ENCODE data around the gene FNDC8.
"Not testable (repeated sequence)": the region's sequence is repeated elsewhere in the genome, so short reads cannot be mapped to it uniquely, and the experiment has no call there.

FNDC8 gene

DNA sequence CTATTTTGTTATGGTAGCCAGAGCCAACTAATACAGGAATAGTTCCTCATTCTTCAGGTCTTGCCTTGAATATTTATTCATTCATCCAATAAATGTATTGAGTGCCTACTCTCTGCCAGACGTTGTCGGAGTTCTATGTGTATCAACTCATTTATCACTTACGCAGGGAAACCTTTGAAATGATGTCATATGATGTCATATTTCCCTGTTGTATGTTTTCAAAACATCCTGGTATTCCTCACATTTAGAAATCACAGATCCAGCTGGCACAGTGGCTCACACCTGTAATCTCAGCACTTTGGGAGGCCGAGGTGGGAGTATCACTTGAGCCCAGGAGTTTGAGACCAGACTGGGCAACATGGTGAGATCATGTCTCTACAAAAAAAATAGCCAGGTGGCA lies 23.4 kb downstream of the FNDC8 start:
- no peak for DNase-seq (ENCODE audit: low read depth)

DNA sequence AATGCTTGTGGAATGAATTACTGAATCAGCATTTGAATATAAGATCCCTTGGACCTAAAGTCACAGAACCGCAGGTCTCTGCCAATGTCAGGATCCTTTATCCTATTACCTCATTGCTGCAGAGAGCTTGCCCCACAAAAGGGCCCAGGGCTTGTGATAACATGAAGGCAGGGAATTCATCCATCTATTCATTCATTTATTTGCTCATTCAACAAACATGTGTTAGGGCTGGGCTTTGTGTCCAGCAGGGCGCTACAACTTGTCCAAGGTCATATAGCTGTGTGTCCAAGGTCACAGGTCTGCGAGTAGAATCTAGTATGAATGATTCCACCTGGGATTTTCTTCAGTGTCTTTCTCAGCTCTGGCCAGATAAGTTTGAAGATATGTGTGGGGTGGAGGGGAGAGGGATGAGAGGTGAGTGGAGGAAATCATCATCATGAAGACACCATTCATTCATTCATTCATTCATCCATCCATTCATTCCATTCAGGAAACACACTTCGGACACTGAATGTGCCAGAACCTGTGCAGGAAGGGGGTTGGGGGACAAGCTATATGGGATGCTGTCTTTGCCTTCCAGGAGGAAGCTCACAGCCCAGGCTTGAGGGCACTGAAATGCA lies 24.9 kb downstream of the FNDC8 start:
- no peak for DNase-seq (ENCODE audit: low read depth)

DNA sequence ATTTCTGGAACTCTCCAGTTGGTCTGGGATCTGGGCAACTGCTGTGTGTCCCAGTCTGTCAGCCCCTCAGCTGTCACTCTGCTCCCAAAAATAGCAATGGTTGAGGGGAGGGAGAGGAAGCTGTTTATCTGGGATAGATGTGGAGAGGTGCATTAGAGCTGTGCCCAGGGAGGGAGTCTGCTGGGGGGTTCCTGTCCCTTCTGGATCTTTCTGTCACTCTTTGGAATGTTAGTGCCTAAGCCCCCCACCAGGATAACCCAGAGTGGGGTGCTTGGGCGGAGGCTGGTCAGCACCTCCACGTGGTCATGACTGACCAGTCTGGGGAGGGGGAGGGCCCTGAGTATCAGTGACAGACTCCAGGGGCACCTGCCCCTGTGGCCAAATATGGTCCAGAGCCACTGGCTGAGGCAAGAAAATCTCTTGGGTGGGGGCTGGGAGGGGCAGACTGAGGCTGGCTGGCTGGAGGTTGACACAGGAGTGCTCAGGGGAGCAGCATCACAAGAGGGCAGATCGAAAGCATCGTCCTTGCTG lies 26.0 kb downstream of the FNDC8 start, which contains the start of gene UNC45B:
Gene UNC45B (plus strand): TSS at position 443 of the 531 bp plus-strand sequence. CDS start 447 bp downstream, outside the sequence.
- DNase-seq (ENCODE audit: low read depth), result no peak

DNA sequence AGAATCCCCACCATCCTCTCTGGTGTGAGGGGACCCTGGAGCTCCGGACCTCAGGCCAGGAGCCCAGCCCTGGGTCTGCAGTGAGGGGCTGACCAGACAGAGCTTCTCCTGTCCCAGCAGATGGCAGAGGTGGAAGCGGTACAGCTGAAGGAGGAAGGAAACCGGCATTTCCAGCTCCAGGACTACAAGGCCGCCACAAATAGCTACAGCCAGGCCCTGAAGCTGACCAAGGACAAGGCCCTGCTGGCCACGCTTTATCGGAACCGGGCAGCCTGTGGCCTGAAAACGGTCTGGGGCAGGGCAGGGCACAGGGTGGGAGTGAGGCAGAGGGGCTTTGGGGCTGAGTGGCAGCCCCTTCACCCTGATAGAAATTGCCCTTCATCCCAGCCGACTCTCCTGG lies 26.7 kb downstream of the FNDC8 start:
- DNase-seq (ENCODE audit: low read depth), result no peak

DNA sequence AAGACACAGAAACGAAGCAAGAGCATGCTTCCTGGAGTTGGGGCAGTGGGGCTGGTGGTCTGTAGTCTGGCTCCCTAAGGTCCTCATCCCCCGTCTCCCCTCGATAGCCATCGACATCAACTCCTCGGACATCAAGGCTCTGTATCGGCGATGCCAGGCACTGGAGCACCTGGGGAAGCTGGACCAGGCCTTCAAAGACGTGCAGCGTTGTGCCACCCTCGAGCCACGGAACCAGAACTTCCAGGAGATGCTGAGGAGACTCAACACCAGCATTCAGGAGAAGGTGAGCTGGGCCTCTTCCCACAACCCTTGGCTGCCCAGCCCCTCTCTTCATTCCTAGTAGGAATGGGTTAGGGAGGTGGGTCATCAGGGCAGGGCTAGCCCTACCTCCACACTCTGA lies 28.5 kb downstream of the FNDC8 start:
- no peak for DNase-seq (ENCODE audit: low read depth)

DNA sequence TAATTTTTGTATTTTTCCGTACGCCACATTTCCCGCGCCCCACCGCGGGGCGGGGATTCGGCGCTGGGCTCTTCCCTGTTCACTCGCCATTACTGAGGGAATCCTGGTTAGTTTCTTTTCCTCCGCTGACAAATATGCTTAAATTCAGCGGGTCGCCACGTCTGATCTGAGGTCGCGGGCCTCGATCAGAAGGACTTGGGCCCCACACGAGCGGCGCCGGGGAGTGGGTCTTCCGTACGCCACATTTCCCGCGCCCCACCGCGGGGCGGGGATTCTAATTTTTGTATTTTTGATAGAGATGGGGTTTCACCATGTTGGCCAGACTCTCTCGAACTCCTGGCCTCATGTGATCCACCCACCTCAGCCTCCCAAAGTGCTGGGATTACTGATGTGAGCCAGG lies 29.7 kb downstream of the FNDC8 start:
- not testable (repeated sequence) for DNase-seq (ENCODE audit: low read depth)

DNA sequence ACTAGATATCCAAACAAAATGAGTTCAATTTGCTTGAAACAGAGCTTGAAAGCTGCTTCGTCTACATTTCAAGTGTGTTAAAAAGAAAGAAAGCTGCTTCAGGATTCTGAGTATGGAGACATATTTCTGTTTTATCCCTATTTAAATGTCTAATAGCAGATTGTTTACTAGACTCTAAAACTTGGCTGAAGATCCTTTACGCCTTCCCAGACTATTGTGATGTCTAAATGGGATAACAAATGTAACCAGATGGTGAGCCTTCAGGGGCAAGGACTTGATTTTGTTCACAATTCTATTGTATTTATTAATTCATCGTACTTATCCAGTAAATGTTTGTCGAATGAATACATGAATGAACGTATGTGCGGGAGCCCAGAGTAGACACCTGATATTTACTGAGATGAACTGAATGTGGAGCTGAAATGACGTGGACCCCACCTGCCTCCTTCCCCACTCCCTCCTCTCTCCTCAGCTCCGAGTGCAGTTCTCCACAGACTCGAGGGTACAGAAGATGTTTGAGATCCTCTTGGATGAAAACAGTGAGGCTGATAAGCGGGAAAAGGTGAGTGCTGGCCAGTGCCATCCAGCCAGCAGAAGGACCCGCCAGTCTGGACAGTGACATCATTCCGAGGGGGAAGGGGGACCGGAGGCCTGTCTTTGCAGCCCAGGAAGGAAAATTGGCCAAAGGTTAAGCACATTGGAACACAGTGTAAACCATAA lies 31.2 kb downstream of the FNDC8 start:
- DNase-seq (ENCODE audit: low read depth), result no peak

DNA sequence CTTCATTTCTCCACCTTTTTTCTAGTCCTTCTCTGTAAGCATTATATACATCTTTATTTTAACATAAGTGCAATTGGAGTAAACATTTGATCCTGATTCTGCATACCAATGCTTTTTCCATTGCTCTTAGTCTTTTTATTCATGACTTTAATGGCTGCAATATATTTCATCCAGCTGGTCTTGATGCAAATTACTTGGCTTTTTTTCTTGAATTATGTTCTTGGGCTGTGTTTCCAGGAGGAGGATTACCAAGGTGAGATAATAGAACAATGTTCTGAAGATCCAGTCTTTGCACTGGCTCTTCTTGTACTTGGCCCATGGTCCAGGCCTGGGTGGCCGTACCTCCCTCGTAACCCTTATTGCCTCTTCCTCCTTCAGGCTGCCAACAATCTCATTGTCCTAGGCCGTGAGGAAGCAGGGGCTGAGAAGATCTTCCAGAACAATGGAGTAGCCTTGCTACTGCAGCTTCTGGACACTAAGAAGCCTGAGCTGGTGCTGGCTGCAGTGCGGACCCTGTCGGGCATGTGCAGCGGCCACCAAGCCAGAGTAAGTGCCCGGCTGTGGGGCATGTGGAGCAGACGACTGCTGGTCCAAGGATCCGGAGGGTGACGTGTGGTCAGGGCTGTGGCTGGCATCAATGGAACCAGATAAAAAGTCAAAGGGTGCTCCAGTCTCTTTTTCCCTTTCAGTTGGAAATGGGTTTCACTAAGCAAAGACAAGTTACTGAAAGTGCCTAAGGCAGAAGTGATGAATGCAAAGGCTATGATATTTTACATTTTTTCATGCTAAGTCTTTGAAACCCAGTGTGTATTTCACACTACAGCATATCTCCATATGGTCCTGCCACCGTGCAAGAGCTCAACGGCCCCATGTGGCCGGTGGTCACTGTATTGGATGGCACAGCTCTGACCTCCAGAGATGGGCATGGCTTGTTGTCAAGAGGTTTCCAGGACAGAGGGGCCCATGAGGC lies 33.1 kb downstream of the FNDC8 start:
- DNase-seq (ENCODE audit: low read depth), result no peak

DNA sequence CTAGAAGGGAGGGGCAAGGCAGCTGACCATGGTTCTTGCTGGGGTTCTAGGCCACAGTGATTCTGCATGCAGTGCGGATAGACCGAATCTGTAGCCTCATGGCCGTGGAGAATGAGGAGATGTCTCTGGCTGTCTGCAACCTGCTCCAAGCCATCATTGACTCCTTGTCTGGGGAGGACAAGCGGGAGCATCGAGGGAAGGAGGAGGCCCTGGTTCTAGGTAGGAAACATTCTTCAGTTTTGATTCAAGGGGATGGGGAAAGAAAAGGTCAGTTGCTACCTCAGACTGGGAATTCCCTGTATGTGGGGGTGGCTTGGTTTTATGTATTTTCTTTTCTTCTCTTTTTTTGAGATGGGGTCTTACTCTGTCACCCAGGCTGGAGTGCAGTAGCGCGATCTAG lies 33.8 kb downstream of the FNDC8 start:
- DNase-seq (ENCODE audit: low read depth), result no peak

DNA sequence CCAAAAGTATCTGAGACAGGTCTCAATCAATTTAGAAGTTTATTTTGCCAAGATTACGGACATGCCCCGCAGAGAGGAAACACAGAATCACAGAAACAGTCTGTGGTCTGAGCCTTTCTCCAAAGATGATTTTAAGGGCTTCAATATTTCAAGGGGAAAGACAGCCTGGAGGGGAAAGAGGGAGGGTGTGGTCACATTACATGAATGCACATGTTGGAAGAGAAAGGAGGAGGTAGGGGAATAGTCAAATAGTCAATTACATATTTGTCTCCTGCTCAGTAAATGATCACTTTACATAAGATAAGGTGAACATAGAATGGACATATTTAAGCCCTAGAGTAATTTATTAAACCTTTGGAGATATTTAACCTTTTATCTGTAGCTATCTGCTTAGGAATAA lies 38.5 kb downstream of the FNDC8 start:
- DNase-seq (ENCODE audit: low read depth), result no peak

DNA sequence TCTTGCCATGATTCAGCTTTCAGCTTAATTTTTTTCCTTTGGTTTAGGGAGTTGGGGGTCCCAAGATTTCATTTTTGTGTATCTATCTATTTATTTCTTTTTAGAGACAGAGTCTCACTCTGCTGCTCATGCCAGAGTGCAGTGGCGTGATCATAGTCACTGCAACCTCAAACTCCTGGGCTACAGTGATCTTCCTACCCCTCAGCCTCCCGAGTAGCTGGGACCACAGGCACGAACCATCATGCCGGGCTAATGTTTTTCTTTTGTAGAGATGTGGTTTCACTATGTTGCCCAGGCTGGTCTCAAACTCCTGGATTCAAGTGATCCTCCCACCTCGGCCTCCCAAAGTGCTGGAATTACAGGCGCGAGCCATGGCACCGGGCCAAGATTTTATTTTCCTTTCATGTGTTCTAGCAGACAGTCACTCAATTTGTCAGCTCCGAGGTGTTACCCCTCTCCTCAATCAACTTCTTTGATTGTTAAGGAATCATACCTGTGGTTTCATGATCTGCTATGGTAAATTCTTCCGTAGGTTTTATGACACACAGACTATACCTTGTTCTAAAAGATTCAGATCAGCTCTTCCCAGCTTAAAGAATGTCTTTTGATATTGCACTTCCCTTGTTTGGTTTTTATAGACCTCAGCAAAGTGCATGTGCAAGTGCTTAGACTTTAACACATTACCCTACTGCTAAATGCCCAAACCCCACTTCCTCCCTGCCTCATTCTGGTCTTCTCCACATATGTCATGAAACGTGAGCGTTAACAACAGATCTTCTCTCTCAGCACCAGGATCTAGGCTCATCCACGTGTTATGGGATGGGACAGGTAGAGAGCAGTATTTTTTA lies 39.2 kb downstream of the FNDC8 start:
- DNase-seq (ENCODE audit: low read depth), result no peak

DNA sequence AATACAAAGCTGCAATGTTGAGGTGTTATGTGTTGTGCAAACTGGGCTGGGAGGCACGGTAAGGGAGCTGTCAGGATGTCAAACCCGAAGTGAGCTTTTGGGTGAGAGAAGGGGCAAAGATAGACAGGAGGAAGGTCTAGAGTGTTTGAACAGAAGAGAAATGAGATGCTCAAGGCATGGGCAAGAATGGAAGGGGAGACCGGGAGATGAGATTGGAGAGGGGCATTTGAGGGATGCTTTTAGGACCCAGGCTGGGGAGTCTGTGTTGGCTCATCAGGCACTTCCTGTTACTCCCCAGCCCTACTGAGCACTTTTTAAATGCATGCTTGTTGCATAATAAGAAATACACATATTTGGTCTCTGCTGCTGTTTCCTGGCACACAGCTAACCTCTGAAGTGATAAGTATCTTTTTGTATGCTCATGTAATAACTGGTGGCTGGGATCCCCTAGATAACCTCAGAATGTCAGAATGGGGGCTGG lies 39.9 kb downstream of the FNDC8 start:
- DNase-seq (ENCODE audit: low read depth), result peak; percentile 43

DNA sequence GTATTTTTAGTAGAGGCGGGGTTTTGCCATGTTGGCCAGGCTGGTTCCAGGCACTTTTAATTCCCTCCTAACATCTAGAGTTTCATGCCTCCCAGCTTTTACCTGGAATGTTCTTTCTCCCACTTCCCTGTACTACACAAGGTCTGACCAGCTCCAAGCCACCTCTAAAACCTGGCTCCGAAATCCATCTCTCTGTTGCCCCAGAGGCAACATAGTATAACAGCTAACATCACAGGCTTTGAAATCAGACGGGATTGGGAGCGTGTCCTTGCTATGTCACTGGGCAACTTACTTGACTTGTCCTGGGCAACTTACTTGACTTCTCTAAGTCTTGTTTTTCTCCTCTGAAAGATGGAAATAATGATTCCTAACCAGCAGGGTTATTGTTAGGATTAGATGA lies 41.3 kb downstream of the FNDC8 start:
- DNase-seq (ENCODE audit: low read depth), result no peak

DNA sequence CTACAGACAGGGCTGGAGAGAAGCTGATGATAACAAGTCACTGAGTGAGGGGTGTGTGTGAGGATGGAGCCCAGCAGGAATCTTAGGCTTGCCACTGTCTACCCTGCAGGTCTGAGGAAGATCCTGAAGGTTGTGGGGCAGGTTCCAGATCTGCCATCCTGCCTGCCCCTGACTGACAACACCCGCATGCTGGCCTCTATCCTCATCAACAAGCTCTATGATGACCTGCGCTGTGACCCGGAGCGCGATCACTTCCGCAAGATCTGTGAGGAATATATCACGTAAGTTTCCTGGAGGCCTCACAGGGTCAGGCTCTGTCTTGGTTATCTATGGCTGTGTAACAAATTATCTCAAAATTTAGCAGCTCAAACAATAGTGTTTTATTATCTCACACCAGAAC lies 42.5 kb downstream of the FNDC8 start:
- DNase-seq (ENCODE audit: low read depth), result no peak

DNA sequence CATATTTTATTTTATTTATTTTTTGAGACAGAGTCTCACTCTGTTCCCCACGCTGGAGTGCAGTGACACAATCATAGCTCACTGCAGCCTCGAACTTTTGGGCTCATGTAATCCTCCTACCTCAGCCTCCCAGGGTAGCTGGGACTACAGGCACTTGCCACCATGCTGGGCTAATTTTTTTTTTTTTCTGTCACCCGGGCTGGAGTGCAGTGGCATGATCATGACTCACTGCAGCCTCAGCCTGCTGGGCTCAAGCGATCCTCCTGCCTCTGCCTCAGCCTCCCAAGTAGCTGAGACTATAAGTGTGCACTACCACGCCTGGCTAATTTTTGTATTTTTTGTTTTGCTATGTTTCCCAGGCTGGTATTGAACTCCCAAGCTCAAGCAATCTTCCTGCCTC lies 43.3 kb downstream of the FNDC8 start:
- DNase-seq (ENCODE audit: low read depth), result no peak

DNA sequence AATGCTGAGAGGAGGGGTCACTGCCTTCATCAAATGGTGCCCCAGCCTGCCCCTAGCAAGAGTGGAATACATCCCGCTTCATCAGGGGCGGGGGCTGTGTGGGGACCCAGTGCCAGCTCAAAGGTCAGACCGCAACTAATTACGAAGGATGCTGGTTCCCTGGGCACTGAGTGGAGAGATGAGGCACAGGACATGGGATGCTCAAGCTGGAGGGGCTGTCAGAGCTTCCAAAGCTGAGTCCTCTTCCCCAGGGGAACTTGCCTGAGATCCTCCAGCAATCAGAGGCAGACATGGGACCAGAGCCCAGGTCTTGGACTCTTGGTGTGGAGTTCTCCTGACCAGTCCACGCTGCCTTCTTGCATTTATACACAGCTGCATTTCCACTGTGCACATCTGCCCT lies 45.1 kb downstream of the FNDC8 start:
- DNase-seq (ENCODE audit: low read depth), result no peak

DNA sequence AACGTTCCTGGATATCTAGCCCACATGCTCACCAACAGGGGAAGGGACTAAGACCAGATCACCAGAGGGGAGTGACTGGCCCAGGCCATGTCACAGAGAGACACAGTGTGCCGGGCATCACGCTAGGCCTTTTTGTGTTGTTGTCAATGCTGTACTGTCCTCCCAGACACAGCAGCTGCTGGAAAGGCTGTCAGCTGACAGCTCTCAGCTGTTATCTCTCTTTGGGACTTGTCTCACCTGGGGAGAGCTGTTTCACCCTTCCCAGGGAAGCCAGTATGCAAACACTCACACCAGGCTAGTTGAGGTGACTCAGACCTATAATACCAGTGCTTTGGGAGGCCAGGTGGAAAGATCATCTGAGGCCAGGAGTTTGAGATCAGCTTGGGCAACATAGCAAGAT lies 45.6 kb downstream of the FNDC8 start:
- no peak for DNase-seq (ENCODE audit: low read depth)

DNA sequence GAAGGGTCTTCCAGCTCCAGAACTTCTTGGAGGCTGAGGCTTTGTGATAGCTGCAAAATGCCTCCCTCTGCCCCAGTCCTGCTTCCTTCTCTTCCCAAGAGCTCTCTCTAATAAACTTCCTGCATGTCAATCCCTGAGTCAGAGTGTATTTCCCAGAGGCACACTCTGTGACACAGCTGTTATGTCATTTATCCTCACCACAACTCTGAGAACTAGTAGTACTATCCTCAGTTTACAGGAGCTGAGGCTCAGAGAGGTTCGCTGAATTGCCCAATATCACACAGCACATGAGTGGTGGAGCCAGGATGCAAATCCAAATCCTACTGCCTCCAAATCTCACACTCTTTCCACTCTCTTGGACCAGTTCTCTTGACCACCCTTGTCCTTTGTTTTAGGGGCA lies 46.3 kb downstream of the FNDC8 start:
- peak; percentile 46 for DNase-seq (ENCODE audit: low read depth)

DNA sequence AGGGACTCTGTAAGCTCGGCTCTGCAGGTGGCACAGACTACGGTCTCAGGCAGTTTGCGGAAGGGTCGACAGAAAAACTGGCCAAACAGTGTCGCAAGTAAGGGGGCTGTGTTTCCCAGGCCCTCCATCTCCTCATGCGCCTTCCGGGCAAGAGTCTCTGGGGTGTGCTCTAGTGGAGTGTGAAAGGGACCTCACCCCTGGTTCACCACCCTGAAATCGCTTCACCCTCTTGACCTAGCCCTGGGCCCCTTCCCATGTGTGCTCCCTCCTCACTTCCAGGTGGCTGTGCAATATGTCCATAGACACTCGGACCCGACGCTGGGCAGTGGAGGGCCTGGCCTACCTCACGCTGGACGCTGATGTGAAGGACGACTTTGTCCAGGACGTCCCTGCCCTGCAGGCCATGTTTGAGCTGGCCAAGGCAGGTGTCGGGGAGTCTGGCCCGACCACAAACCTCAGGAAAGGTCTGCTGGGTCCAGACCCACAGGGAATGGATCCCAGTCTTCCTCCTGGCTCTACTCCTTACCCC lies 48.5 kb downstream of the FNDC8 start:
- no peak for DNase-seq (ENCODE audit: low read depth)

DNA sequence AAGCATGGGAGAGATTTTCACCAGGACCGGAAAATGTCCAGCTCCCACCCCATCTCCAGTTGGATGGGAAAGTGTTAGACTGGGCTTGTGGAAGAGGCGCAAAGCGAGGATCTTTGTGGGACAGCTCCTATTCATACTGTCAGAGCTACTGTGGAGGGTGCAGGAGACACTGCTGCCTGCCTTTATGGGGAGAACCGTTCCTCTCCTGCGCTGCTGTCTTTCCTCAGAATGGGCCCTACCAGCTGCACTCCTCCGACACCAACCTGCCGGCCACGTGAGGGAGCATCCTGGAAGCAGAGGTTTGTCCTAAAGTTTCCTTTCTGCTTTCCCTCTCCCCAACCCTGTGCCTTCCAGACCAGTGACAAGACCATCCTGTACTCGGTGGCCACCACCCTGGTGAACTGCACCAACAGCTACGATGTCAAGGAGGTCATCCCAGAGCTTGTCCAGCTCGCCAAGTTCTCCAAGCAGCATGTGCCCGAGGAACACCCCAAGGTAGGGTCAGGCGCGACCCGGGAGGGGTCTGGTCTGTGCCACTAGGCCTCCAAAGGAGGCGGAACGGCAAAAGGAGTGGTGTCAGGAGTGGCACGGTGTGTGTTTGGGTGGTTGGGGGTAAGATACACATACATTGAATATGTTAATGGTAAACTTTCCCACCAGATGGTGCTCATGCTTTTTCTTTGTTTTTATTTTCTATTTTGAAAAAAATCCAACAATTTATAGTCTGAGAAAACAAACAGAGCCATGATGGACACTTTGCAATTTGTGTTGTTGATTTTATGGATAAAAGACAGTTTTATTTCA lies 49.8 kb downstream of the FNDC8 start:
- DNase-seq (ENCODE audit: low read depth), result peak; percentile 32
